H1 (cell line): ENCODE results near the gene PHRF1. TPM values are rescaled to one million over a fixed set of nuclear protein-coding genes. Genes with fewer than 3 reads are reported as not detected.
A peak's percentile ranks its signal among the peaks of the same experiment; 100 is the strongest.

Experiments
- BCL11A ChIP-seq, 2 experiments: IDR thresholded peaks; one replicate each; pipeline ENCODE4 v1.6.1; 2011; ENCODE audit warnings: low read depth in 2 of 2, low read length in 2 of 2, mild to moderate bottlenecking in 2 of 2
- CBX8 ChIP-seq: fragments of 300-800, 300-1000 bp; sonication (generic); IDR thresholded peaks from 2 replicates; pipeline ENCODE4 v1.7.1; 2016; ENCODE audit warnings: low read depth, low read length, borderline replicate concordance
- EGR1 ChIP-seq: IDR thresholded peaks from 2 replicates; pipeline ENCODE4 v1.6.1; 2011; ENCODE audit warnings: low read depth, low read length, borderline replicate concordance
- EP300 ChIP-seq, 2 experiments: IDR thresholded peaks; 1 replicate in 1 of 2; 2 replicates in 1 of 2; pipeline ENCODE4 v1.6.1; 2011 to 2012; ENCODE audit warnings: low read depth in 2 of 2, low read length in 2 of 2, mild to moderate bottlenecking in 2 of 2, borderline replicate concordance in 1 of 2, inconsistent platforms in 1 of 2, moderate library complexity in 1 of 2
- HDAC6 ChIP-seq: IDR thresholded peaks from one replicate; pipeline ENCODE4 v1.7.1; 2012; ENCODE audit warnings: low read depth, mild to moderate bottlenecking, inconsistent platforms, low read length, moderate library complexity
- JUND ChIP-seq: IDR thresholded peaks from 2 replicates; pipeline ENCODE4 v1.6.1; 2011; ENCODE audit warnings: mild to moderate bottlenecking, improper control_type of control experiment, low read length
- KDM5A ChIP-seq: fragments of 200-600 bp; IDR thresholded peaks from 2 replicates; pipeline ENCODE4 v1.7.1; 2012; ENCODE audit warnings: mild to moderate bottlenecking, low read length, inconsistent platforms, mixed read lengths
- NANOG ChIP-seq: IDR thresholded peaks from 2 replicates; pipeline ENCODE4 v1.6.1; 2011; ENCODE audit warnings: low read length, low read depth, mild to moderate bottlenecking, inconsistent platforms; ENCODE audit not compliant: insufficient read depth, poor library complexity, severe bottlenecking
- POU5F1 ChIP-seq: IDR thresholded peaks from 2 replicates; pipeline ENCODE4 v1.6.1; 2011; ENCODE audit warnings: low read depth, mild to moderate bottlenecking, low read length, moderate library complexity
- RAD21 ChIP-seq, 2 experiments: IDR thresholded peaks in 1 of 2; conservative IDR thresholded peaks in 1 of 2; 2 replicates each; pipeline ENCODE4 v1.6.1; 2011; ENCODE audit warnings: low read depth in 2 of 2, low read length in 2 of 2, improper control_type of control experiment in 1 of 2, inconsistent platforms in 1 of 2, mild to moderate bottlenecking in 1 of 2, moderate library complexity in 1 of 2
- RBBP5 ChIP-seq: IDR thresholded peaks from 2 replicates; pipeline ENCODE4 v1.7.1; 2012; ENCODE audit warnings: low read depth, mild to moderate bottlenecking, inconsistent platforms, low read length, moderate library complexity, borderline replicate concordance
- SAP30 ChIP-seq: fragments of 300-600 bp; sonication (generic); IDR thresholded peaks from 2 replicates; pipeline ENCODE4 v1.7.1; 2012; ENCODE audit warnings: low read length, moderate library complexity, mild to moderate bottlenecking, inconsistent platforms; ENCODE audit not compliant: insufficient read depth, insufficient replicate concordance
- SIN3A ChIP-seq, 2 experiments: IDR thresholded peaks in 1 of 2; conservative IDR thresholded peaks in 1 of 2; 2 replicates each; pipeline ENCODE4 v1.6.1; 2011 to 2012; ENCODE audit warnings: low read length in 2 of 2, improper control_type of control experiment in 1 of 2, low read depth in 1 of 2, mild to moderate bottlenecking in 1 of 2
- SIX5 ChIP-seq: IDR thresholded peaks from 2 replicates; pipeline ENCODE4 v1.6.1; 2011; ENCODE audit warnings: mild to moderate bottlenecking, low read depth, low read length
- SUZ12 ChIP-seq: fragments of 200-600 bp; sonication (generic); IDR thresholded peaks from 2 replicates; pipeline ENCODE4 v1.6.1; 2012; ENCODE audit warnings: mild to moderate bottlenecking, inconsistent platforms, low read length, moderate library complexity, mixed read lengths
- TAF1 ChIP-seq: IDR thresholded peaks from 2 replicates; pipeline ENCODE4 v1.6.1; 2011; ENCODE audit warnings: mild to moderate bottlenecking, low read depth, low read length
- polyA plus RNA-seq, 7 experiments: library from polyadenylated mRNA; depleted of rRNA in 3 of 7; stranded (reverse) in 5 of 7; unstranded in 2 of 7; fragments of >200 nt in 5 of 7; fragments of 200-250 nt in 2 of 7; gene quantifications; 1 replicate in 5 of 7; 2 replicates in 1 of 7; 4 replicates in 1 of 7; pipeline versions ENCODE4 v1.2.1 to v1.2.3, GENCODE V29; 2011 to 2013; ENCODE audit warnings: missing spikeins in 2 of 7, mixed read lengths in 2 of 7
- total RNA-seq: library from RNA; stranded (reverse); fragmentation: NEBNext Ultra II Directional; extraction: Animal tissue kit (Norgen Biotek cat#: 25700); gene quantifications from 2 replicates; pipeline ENCODE4 v1.2.1, GENCODE V29; 2021
- TF ChIP-seq, protein P1 (sequence below): IDR thresholded peaks from 2 replicates; pipeline ENCODE4 v1.6.1; 2012; ENCODE audit warnings: low read length, inconsistent platforms
- TF ChIP-seq, protein P2 (sequence below): IDR thresholded peaks from 2 replicates; pipeline ENCODE4 v1.6.1; 2011; ENCODE audit warnings: low read depth, mild to moderate bottlenecking, low read length; ENCODE audit not compliant: insufficient read depth
- TF ChIP-seq, protein P3 (sequence below): IDR thresholded peaks from 2 replicates; pipeline ENCODE4 v1.6.1; 2012; ENCODE audit warnings: inconsistent platforms

PHRF1 gene
- total and polyA plus RNA-seq, 2 of the 8 experiments (the other 6 are each of a cell fraction or from before 2014, with no cell fraction given): 13.4 to 37.3 TPM

- TF ChIP-seq RBBP5 (no peak; the same call in 1 of the 2 replicates), RAD21 (IDR thresholded peaks at IDR 0.05 in 1 of 2, conservative IDR thresholded peaks at IDR 0.05 in 1 of 2; ENCODE audit: low read depth in 2 of 2, low read length in 2 of 2) (no peak), SIX5 (no peak), EP300 (IDR thresholded peaks at IDR 0.05; ENCODE audit: borderline replicate concordance in 1 of 2, low read depth in 2 of 2, low read length in 2 of 2) (peak in 1 of 2 experiments; percentile 19; a peak in 1 of 3 replicates), HDAC6 (no peak), SUZ12 (no peak), NANOG (no peak), TAF1 (no peak; the same call in 1 of the 2 replicates), CBX8 (no peak), POU5F1 (no peak), SIN3A (conservative IDR thresholded peaks at IDR 0.05 in 1 of 2, IDR thresholded peaks at IDR 0.05 in 1 of 2; ENCODE audit: low read depth in 1 of 2, low read length in 2 of 2) (0 out of 4 replicates have a peak, but pooled peaks of 1 of the 2 experiments have one; percentile 44), KDM5A (no peak), BCL11A (IDR thresholded peaks at IDR 0.05; ENCODE audit: low read depth in 2 of 2, low read length in 2 of 2) (no peak), EGR1 (no peak), SAP30 (no peak), JUND (no peak)
- TF ChIP-seq, protein P1, sequence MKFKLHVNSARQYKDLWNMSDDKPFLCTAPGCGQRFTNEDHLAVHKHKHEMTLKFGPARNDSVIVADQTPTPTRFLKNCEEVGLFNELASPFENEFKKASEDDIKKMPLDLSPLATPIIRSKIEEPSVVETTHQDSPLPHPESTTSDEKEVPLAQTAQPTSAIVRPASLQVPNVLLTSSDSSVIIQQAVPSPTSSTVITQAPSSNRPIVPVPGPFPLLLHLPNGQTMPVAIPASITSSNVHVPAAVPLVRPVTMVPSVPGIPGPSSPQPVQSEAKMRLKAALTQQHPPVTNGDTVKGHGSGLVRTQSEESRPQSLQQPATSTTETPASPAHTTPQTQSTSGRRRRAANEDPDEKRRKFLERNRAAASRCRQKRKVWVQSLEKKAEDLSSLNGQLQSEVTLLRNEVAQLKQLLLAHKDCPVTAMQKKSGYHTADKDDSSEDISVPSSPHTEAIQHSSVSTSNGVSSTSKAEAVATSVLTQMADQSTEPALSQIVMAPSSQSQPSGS: no peak
- TF ChIP-seq, protein P2, sequence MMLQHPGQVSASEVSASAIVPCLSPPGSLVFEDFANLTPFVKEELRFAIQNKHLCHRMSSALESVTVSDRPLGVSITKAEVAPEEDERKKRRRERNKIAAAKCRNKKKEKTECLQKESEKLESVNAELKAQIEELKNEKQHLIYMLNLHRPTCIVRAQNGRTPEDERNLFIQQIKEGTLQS: no peak
- TF ChIP-seq, protein P3, sequence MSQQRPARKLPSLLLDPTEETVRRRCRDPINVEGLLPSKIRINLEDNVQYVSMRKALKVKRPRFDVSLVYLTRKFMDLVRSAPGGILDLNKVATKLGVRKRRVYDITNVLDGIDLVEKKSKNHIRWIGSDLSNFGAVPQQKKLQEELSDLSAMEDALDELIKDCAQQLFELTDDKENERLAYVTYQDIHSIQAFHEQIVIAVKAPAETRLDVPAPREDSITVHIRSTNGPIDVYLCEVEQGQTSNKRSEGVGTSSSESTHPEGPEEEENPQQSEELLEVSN: peak; percentile 60
Observed at GRCh38 chr11:615504-616319, 39.4 kb downstream of the PHRF1 start, which contains the start of gene IRF7 (continued).
